H1 (cell line): ENCODE data around the gene LPAR3. TPM values are rescaled to one million over a fixed set of nuclear protein-coding genes. Genes with fewer than 3 reads are reported as not detected.

ENCODE experiments used
- CHD1 ChIP-seq: IDR thresholded peaks from 2 replicates; pipeline ENCODE4 v1.6.1; 2012; ENCODE audit warnings: low read depth, low read length, improper control_type of control experiment
- NANOG ChIP-seq: IDR thresholded peaks from 2 replicates; pipeline ENCODE4 v1.6.1; 2011; ENCODE audit warnings: low read length, low read depth, mild to moderate bottlenecking, inconsistent platforms; ENCODE audit not compliant: insufficient read depth, poor library complexity, severe bottlenecking
- TAF1 ChIP-seq: IDR thresholded peaks from 2 replicates; pipeline ENCODE4 v1.6.1; 2011; ENCODE audit warnings: mild to moderate bottlenecking, low read depth, low read length
- polyA plus RNA-seq, 7 experiments: library from polyadenylated mRNA; depleted of rRNA in 3 of 7; stranded (reverse) in 5 of 7; unstranded in 2 of 7; fragments of >200 nt in 5 of 7; fragments of 200-250 nt in 2 of 7; gene quantifications; 1 replicate in 5 of 7; 2 replicates in 1 of 7; 4 replicates in 1 of 7; pipeline versions ENCODE4 v1.2.1 to v1.2.3, GENCODE V29; 2011 to 2013; ENCODE audit warnings: missing spikeins in 2 of 7, mixed read lengths in 2 of 7
- total RNA-seq: library from RNA; stranded (reverse); fragmentation: NEBNext Ultra II Directional; extraction: Animal tissue kit (Norgen Biotek cat#: 25700); gene quantifications from 2 replicates; pipeline ENCODE4 v1.2.1, GENCODE V29; 2021

The LPAR3 gene
- total and polyA plus RNA-seq, 2 of the 8 experiments (the other 6 are each of a cell fraction or from before 2014, with no cell fraction given), result 17.1 to 25.4 TPM

DNA sequence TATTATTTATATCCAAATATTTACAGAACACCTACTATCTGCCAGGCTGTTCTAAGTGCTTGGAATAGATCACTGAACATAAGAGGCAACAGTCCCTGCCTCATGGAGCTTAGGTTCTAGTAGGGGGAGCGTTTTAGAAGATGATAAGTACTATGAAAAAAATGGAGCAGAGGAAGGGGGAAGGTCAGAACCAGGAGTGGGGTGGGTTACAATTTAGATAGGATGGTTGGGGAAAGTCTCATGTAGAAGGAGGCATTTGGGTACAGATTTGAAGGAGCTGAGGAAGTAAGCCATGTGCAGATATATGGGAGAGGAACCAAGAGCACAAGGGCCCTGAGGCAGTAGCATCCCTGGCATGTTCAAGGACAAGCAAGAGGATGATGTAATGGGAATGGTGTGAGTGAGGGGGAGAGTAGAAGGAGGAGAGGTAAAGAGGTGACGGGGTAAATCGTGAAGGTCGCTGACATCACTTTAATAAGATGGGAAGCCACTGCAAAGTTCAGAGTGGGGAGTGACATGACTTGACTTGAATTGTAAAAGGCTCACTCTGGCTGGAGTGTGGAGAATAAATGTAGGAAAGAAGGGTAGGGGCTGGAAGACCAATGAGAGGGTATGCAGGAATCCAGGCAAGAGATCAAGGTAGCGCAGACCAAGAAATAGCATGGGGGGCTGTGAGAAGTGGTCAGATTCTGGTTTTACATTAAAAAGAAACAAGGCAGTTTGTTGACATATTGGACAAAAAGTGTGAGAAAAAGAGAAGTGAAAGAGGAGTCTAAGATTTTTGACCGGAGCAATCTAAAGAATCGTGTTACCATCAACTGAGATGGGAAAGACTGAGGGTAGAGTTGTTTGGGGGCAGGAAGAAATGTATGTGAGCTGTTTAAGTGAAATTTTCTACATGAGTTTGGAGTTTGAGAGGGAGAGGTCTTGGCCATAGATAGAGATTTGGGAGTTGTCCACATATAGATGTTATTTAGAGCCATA is 92.6 kb downstream of the LPAR3 start (continued):
- TF ChIP-seq NANOG (no peak), CHD1 (no peak), TAF1 (no peak)
